Prostate gland (tissue), 2 donors: ENCODE data around the gene TRAK1. TPM values are rescaled to one million over a fixed set of nuclear protein-coding genes. Genes with fewer than 3 reads are reported as not detected.

Source experiments
- DNase-seq: peaks from one replicate; pipeline ENCODE4 v3.0.0-alpha.2; 2019; ENCODE audit warnings: low spot score
- H3K27ac ChIP-seq, 2 donors: fragments of 200-600 bp; sonication (generic); 2 replicates each; pipeline ENCODE4 v1.5.1; 2017 to 2019
- H3K27me3 ChIP-seq: fragments of 200-600 bp; sonication (generic); replicated peaks from 2 replicates; pipeline ENCODE4 v1.5.1; 2019; ENCODE audit not compliant: insufficient read depth
- H3K36me3 ChIP-seq, 2 donors: fragments of 200-600 bp; sonication (generic); 1 replicate in 1 of 2; 2 replicates in 1 of 2; pipeline versions ENCODE4 v1.5.1 to v1.8.1; 2017 to 2019
- H3K4me1 ChIP-seq: fragments of 200-600 bp; sonication (generic); replicated peaks from 2 replicates; pipeline ENCODE4 v1.5.1; 2019
- H3K4me3 ChIP-seq, 2 donors: fragments of 200-600 bp; sonication (generic); 2 replicates each; pipeline ENCODE4 v1.5.1; 2017 to 2019
- H3K9me3 ChIP-seq: fragments of 200-600 bp; sonication (generic); 2 replicates; pipeline ENCODE4 v1.5.1; 2017
- POLR2A ChIP-seq: fragments of 450-650 bp; IDR thresholded peaks from one replicate; pipeline ENCODE4 v1.6.1; 2016; ENCODE audit warnings: antibody characterized with exemption, mild to moderate bottlenecking
- POLR2AphosphoS5 ChIP-seq: sonication (generic); formaldehyde crosslinking; IDR thresholded peaks from one replicate; pipeline ENCODE4 v1.6.1; 2017; ENCODE audit warnings: antibody characterized with exemption
- WGBS: methylation state at CpG from one replicate; pipeline ENCODE4 v1.1.5; 2018; 5-methylcytosine and 5-hydroxymethylcytosine counted together
- intact Hi-C: fragments of 100-400 bp; cut with DNase I; formaldehyde crosslinking; loops from one replicate; pipeline ENCODE4 v1.14.2; 2022
- total RNA-seq, 2 donors: library from RNA; depleted of rRNA; stranded (reverse); fragments of >200 nt; gene quantifications; one replicate each; pipeline ENCODE4 v1.1.0, GENCODE V29; 2016
- TF ChIP-seq, protein P1 (sequence below), 4 experiments: fragments of 200-600 bp in 2 of 4; fragments of 450-650 bp in 2 of 4; sonication (generic) in 2 of 4; IDR thresholded peaks; 1 replicate in 3 of 4; 2 replicates in 1 of 4; pipeline ENCODE4 v1.5.1; 2016 to 2019; ENCODE audit warnings: antibody characterized with exemption in 4 of 4, mild to moderate bottlenecking in 2 of 4, moderate library complexity in 2 of 4

The TRAK1 gene
- total RNA-seq, 2 donors from 2014 or later: 35.6 to 80.3 TPM

DNA sequence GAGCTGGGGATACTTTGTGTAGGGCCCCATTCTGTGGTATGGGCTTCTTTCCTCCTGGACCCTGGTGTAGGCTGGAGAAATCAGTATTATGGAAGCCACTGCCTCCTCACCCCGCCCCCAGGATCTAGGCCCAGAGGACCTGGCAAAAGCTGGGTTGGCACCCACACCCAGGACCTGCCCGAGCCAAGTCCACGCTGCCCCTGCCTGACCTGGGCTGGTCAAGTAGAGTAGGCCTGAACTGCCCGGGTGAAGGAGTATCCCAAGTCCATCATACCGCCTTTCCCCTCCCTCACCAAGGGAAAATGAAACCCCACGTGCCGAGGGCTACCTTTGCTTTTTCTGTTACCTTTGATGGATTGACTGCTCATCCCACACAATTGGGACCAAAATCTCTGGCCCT lies 37.7 kb upstream of the TRAK1 start:
- no peaks in the 10 kb centered on the region for H3K4me1 ChIP-seq
- DNase-seq: no peak
- WGBS: 80% methylated on average over 7 of the region's 7 CpGs

DNA sequence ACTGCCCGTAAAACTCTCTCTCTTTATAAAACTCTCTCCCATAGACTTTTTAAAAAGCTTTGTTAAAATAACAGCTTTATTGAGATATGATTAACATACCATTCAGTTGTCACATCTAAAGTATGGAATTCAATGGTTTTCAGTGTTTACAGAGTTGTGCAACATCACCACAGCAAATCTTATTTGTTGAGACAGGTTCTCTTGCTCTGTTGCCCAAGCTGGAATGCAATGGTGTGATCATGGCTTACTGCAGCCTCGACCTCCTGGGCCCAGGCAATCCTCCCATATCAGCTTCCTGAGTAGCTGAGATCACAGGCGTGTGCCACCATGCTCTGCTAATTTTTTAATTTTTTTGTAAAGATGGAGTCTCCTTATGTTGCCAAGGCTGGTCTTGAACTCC lies 35.9 kb upstream of the TRAK1 start:
- no peak for TF ChIP-seq POLR2AphosphoS5
- TF ChIP-seq, protein P1, sequence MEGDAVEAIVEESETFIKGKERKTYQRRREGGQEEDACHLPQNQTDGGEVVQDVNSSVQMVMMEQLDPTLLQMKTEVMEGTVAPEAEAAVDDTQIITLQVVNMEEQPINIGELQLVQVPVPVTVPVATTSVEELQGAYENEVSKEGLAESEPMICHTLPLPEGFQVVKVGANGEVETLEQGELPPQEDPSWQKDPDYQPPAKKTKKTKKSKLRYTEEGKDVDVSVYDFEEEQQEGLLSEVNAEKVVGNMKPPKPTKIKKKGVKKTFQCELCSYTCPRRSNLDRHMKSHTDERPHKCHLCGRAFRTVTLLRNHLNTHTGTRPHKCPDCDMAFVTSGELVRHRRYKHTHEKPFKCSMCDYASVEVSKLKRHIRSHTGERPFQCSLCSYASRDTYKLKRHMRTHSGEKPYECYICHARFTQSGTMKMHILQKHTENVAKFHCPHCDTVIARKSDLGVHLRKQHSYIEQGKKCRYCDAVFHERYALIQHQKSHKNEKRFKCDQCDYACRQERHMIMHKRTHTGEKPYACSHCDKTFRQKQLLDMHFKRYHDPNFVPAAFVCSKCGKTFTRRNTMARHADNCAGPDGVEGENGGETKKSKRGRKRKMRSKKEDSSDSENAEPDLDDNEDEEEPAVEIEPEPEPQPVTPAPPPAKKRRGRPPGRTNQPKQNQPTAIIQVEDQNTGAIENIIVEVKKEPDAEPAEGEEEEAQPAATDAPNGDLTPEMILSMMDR (IDR thresholded peaks at IDR 0.05): no peak
- TF ChIP-seq POLR2A: no peak
- Histone ChIP-seq H3K36me3 (no peaks in the 10 kb centered on the region), H3K4me3 (no peak overlapping the region), H3K27me3 (no peaks in the 10 kb centered on the region), H3K4me1 (no peaks in the 10 kb centered on the region), H3K9me3 (no peaks in the 10 kb centered on the region), H3K27ac (no peak overlapping the region)
- WGBS: 71% methylated on average over 3 of the region's 3 CpGs
- no peak for DNase-seq
- intact Hi-C loops: no loop called here

More for the DNA sequence above, 37.7 kb upstream of the TRAK1 start:
- TF ChIP-seq, protein P1 (IDR thresholded peaks at IDR 0.05): no peak
- no peak for TF ChIP-seq POLR2AphosphoS5
- Histone ChIP-seq H3K27ac (peak overlapping the region in 1 of 2 donors; percentile 28), H3K9me3 (no peaks in the 10 kb centered on the region), H3K36me3 (no peaks in the 10 kb centered on the region), H3K27me3 (no peaks in the 10 kb centered on the region), H3K4me3 (no peak overlapping the region)
- intact Hi-C loops: no loop called here

DNA sequence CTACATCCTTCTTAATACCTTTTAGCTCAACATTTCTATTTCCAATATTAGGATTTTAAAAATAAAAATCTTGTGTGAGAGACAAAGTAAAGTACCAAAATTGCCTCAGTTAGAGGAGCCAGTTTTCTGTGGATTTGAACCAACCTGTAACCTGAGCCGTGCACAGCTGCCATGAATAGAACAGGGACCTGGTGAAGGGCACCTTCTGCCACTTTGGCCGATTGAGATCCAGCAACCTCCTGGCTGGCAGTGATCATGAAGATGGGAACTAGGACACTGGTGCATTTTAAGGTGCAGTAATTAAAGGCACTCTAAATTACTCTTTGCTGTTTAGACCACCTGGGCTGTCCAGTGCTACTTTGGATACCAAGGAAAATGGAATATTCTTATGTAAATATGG lies 34.3 kb upstream of the TRAK1 start:
- no peak for DNase-seq
- WGBS: 62% methylated on average over 2 of the region's 2 CpGs
- Histone ChIP-seq H3K36me3 (no peaks in the 10 kb centered on the region), H3K27me3 (no peaks in the 10 kb centered on the region), H3K9me3 (no peaks in the 10 kb centered on the region), H3K4me1 (no peaks in the 10 kb centered on the region), H3K4me3 (no peak overlapping the region), H3K27ac (no peak overlapping the region)
- no peak for TF ChIP-seq POLR2AphosphoS5
- TF ChIP-seq, protein P1 (IDR thresholded peaks at IDR 0.05): no peak
- no peak for TF ChIP-seq POLR2A
- intact Hi-C loops: no loop called here

DNA sequence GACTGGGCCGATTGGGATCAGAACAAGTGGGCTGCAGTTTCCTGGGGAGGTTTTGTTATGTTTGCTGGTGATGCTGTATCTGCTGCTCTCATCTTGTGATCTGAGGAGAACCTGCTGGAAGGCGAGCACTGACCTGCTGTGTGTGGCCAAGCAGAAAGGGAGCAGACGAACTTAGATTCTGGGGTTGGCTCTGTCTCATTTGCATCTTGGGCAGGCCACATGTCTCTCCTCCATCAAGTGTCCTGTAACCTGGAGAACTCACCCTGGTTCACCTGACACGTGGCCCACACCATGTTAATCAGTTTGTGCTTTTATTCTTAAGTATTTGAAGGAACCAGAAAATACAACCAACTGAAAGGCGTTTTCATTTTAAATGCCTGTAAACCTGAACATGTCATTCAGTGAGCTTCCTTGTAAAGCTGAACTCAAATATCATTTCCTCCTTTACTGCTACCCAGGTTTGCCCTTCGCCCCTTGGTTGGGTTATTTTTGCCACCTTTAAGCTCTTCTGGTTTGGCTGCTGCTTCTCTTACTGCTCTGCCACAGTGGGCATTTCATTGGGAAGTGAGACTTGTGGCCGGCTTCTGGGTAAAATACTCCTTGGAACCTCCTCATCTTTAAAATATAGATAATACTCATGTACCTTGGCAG lies 33.5 kb upstream of the TRAK1 start:
- TF ChIP-seq, protein P1 (IDR thresholded peaks at IDR 0.05): no peak
- TF ChIP-seq POLR2A (no peak), POLR2AphosphoS5 (no peak)
- Histone ChIP-seq H3K4me1 (no peaks in the 10 kb centered on the region), H3K4me3 (no peak overlapping the region), H3K9me3 (no peaks in the 10 kb centered on the region), H3K27me3 (no peaks in the 10 kb centered on the region), H3K27ac (no peak overlapping the region), H3K36me3 (no peaks in the 10 kb centered on the region)
- 47% methylated on average over 7 of the region's 7 CpGs for WGBS
- intact Hi-C loops: no loop called here
- no peak for DNase-seq

DNA sequence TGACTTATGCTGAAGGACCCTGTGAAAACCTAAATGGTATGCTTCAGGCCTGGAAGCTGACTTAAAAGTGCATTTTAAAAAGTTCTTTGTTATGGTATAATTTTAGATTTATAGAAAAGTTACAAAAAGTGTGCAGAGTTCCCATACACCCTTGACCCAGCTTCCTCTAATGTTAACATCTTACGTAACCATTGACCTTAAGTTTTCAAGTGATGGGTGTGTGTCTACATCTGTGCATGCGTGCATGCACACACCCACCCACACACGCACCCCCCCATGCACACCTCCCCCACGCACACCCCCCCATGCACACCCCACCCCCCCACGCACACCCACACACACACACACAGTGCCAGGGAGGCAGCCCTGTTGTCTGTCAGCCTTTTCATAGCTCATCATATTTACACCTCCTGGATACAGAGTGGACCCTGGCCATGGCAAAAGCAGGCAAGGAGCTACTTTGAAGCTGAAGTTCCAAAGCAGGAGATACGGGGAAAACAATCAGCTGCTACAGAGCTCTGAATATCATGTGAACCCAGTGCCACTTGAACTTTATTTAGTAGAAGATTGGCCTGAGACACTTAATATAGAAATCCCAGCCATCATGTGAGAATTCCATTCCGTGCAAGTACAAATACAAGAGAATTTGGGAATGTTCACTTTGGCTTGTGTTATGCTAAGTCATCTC lies 30.0 kb upstream of the TRAK1 start:
- no peaks in the 10 kb centered on the region for H3K4me1 ChIP-seq
- intact Hi-C loops: no loop called here
- H3K27me3 ChIP-seq: no peaks in the 10 kb centered on the region
- WGBS: 55% methylated on average over 7 of the region's 7 CpGs
- H3K4me3 ChIP-seq: no peak overlapping the region
- peak overlapping the region in 1 of 2 donors; percentile 24 for H3K27ac ChIP-seq
- TF ChIP-seq, protein P1 (IDR thresholded peaks at IDR 0.05): no peak
- TF ChIP-seq POLR2AphosphoS5: no peak
- TF ChIP-seq POLR2A: no peak
- DNase-seq: no peak
- H3K9me3 ChIP-seq: no peaks in the 10 kb centered on the region
- H3K36me3 ChIP-seq: no peaks in the 10 kb centered on the region
